Measurements from ENCODE around the gene RTP3.

Gene RTP3

DNA sequence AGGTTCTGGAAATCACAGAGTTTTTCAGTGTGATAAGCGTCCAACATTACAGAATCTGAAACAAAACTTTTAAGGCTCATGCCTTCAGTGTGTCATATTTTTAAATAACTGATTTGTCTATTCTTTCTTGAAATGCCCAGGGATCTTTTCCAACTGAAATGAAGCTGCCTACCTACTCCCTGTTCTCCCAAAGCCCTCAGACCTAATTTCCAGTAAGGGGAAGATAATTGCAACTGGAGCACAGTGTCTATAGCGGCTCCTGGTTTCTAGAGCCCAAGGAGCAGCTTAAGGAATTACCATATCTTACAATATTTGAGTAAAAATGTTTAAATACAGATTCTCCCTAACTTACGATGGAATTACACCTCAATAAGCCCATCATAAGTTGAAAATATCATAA, 35.3 kb downstream of the RTP3 start:
- Histone ChIP-seq H3K9me3 (ENCODE audit: insufficient read depth, low read length) (no peaks in the 10 kb centered on the region), H3K79me2 (ENCODE audit: insufficient read depth, low read length) (no peaks in the 10 kb centered on the region), H3K27ac (ENCODE audit: low read depth, low read length) (no peak overlapping the region), H3K36me3 (ENCODE audit: low read length) (no peaks in the 10 kb centered on the region), H2AFZ (ENCODE audit: low read depth, low read length, severe bottlenecking) (no peak overlapping the region), H4K20me1 (ENCODE audit: low read depth, low read length) (no peaks in the 10 kb centered on the region), H3K9ac (ENCODE audit: low read length) (no peak overlapping the region), H3K9me2 (replicated peaks; ENCODE audit: insufficient read depth, low read length) (no peaks in the 10 kb centered on the region), H3K27me3 (ENCODE audit: low read length) (no peaks in the 10 kb centered on the region), H3F3A (ENCODE audit: insufficient read depth) (peaks cover 19% of the 10 kb centered on the region), H3K4me3 (ENCODE audit: insufficient read depth, low read length, poor library complexity, severe bottlenecking) (no peak overlapping the region), H3K4me2 (ENCODE audit: low read depth, low read length, poor library complexity, severe bottlenecking) (no peak overlapping the region)
- TF ChIP-seq EZH2phosphoT487 (conservative IDR thresholded peaks at IDR 0.05; ENCODE audit: low read length): no peak
- TF ChIP-seq, protein P1, sequence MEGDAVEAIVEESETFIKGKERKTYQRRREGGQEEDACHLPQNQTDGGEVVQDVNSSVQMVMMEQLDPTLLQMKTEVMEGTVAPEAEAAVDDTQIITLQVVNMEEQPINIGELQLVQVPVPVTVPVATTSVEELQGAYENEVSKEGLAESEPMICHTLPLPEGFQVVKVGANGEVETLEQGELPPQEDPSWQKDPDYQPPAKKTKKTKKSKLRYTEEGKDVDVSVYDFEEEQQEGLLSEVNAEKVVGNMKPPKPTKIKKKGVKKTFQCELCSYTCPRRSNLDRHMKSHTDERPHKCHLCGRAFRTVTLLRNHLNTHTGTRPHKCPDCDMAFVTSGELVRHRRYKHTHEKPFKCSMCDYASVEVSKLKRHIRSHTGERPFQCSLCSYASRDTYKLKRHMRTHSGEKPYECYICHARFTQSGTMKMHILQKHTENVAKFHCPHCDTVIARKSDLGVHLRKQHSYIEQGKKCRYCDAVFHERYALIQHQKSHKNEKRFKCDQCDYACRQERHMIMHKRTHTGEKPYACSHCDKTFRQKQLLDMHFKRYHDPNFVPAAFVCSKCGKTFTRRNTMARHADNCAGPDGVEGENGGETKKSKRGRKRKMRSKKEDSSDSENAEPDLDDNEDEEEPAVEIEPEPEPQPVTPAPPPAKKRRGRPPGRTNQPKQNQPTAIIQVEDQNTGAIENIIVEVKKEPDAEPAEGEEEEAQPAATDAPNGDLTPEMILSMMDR (IDR thresholded peaks at IDR 0.05; ENCODE audit: insufficient read depth, low read length, poor library complexity, severe bottlenecking): no peak

DNA sequence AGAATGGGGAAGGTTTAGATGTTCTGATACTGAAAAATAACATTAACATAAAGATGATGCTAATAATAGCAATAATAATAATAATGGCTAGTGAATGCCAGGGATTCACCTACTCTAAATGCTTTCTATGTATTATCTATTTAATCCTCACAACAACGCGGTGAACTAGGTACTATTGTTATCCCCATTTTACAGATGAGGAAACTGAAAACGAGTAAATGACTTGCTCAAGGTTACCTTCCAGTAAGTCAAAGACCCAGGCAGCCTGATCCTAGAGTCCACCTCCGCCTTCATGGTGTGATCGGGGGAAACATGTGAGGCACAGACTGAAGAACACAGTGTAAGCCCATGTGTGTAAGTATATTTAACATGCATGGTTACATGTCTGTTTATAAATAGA, 38.0 kb downstream of the RTP3 start:
- peaks cover 44% of the 10 kb centered on the region for H3F3A ChIP-seq (ENCODE audit: insufficient read depth)

DNA sequence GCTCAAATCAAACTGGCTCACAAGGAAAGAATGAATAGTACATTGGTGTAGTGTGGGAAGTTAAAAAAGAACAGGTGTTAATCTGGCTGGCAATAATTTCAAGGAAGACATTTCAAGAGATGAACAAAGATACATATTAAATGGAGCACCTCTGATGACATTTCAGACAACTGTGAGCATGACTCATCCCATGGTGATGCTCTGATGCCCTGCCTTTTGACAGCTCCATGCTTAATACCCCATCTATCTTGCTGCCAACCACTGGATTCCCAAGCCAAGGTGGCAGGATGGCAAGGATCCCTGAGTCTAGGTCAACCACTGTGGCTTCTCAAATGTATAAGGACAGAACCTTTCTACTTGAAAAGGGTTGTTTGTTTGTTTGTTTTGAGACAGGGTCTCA, 39.0 kb downstream of the RTP3 start:
- no peaks in the 10 kb centered on the region for H3K27me3 ChIP-seq (ENCODE audit: low read length)

More for the DNA sequence above, 38.0 kb downstream of the RTP3 start:
- Histone ChIP-seq H3K9me2 (replicated peaks; ENCODE audit: insufficient read depth, low read length) (no peaks in the 10 kb centered on the region), H3K9me3 (ENCODE audit: insufficient read depth, low read length) (no peaks in the 10 kb centered on the region), H3K79me2 (ENCODE audit: insufficient read depth, low read length) (no peaks in the 10 kb centered on the region), H3K9ac (ENCODE audit: low read length) (no peak overlapping the region), H2AFZ (ENCODE audit: low read depth, low read length, severe bottlenecking) (no peak overlapping the region), H3K27ac (ENCODE audit: low read depth, low read length) (no peak overlapping the region), H3K36me3 (ENCODE audit: low read length) (no peaks in the 10 kb centered on the region), H3K4me3 (ENCODE audit: insufficient read depth, low read length, poor library complexity, severe bottlenecking) (no peak overlapping the region), H4K20me1 (ENCODE audit: low read depth, low read length) (no peaks in the 10 kb centered on the region), H3K4me2 (ENCODE audit: low read depth, low read length, poor library complexity, severe bottlenecking) (no peak overlapping the region), H3K27me3 (ENCODE audit: low read length) (no peaks in the 10 kb centered on the region)
- TF ChIP-seq, protein P1 (IDR thresholded peaks at IDR 0.05; ENCODE audit: insufficient read depth, low read length, poor library complexity, severe bottlenecking): no peak
- no peak for TF ChIP-seq EZH2phosphoT487 (conservative IDR thresholded peaks at IDR 0.05; ENCODE audit: low read length)

More for the DNA sequence above, 39.0 kb downstream of the RTP3 start:
- peak overlapping the region; percentile 100 for H3K27ac ChIP-seq (ENCODE audit: low read depth, low read length)
- H3K9me2 ChIP-seq (replicated peaks; ENCODE audit: insufficient read depth, low read length): no peaks in the 10 kb centered on the region
- H4K20me1 ChIP-seq (ENCODE audit: low read depth, low read length): no peaks in the 10 kb centered on the region
- no peak overlapping the region for H3K4me3 ChIP-seq (ENCODE audit: insufficient read depth, low read length, poor library complexity, severe bottlenecking)
- H3K79me2 ChIP-seq (ENCODE audit: insufficient read depth, low read length): no peaks in the 10 kb centered on the region
- H2AFZ ChIP-seq (ENCODE audit: low read depth, low read length, severe bottlenecking): no peak overlapping the region
- 0 out of 2 replicates have a peak overlapping the region, but pooled peaks have one; percentile 73 for H3K9ac ChIP-seq (ENCODE audit: low read length)
- H3K9me3 ChIP-seq (ENCODE audit: insufficient read depth, low read length): no peaks in the 10 kb centered on the region
- peaks cover 45% of the 10 kb centered on the region for H3F3A ChIP-seq (ENCODE audit: insufficient read depth)
- no peak overlapping the region for H3K4me2 ChIP-seq (ENCODE audit: low read depth, low read length, poor library complexity, severe bottlenecking)
- TF ChIP-seq, protein P1 (IDR thresholded peaks at IDR 0.05; ENCODE audit: insufficient read depth, low read length, poor library complexity, severe bottlenecking): no peak
- TF ChIP-seq EZH2phosphoT487 (conservative IDR thresholded peaks at IDR 0.05; ENCODE audit: low read length): no peak
- no peaks in the 10 kb centered on the region for H3K36me3 ChIP-seq (ENCODE audit: low read length)

All from SU-DHL-6 (cell line).